ENCODE measurements around the gene C6orf132. TPM values are rescaled to one million over a fixed set of nuclear protein-coding genes. Genes with fewer than 3 reads are reported as not detected.

The C6orf132 gene
- total and polyA plus RNA-seq, 9 of the 15 experiments (the other 6 are each of a cell fraction or from before 2014, with no cell fraction given), result 0.06 to 0.35 (median 0.14) TPM

GRCh38 chr6:42095776-42096541 lies 46.5 kb downstream of the C6orf132 start (continued):
- TF ChIP-seq RAD21 (CRISPR knock-in tag; conservative IDR thresholded peaks at IDR 0.05 in 1 of 2, IDR thresholded peaks at IDR 0.05 in 1 of 2) (peak in 1 of 2 experiments; percentile 35; a peak in 2 of 4 replicates), HBP1 (CRISPR knock-in tag; IDR thresholded peaks at IDR 0.05) (no peak), ZNF764 (CRISPR knock-in tag; IDR thresholded peaks at IDR 0.05; ENCODE audit: low read depth) (no peak), SMC3 (conservative IDR thresholded peaks at IDR 0.05; ENCODE audit: insufficient read depth, low read depth, low read length) (peak; percentile 16; the same call in 1 of the 2 replicates), GABPA (tag; conservative IDR thresholded peaks at IDR 0.05; ENCODE audit: low read depth) (no peak), NCOA2 (IDR thresholded peaks at IDR 0.05; ENCODE audit: partially characterized antibody in 2 of 2) (no peak), FOXP1 (CRISPR knock-in tag; IDR thresholded peaks at IDR 0.05) (no peak), ATF4 (CRISPR knock-in tag; IDR thresholded peaks at IDR 0.05) (no peak), PHTF2 (CRISPR knock-in tag; IDR thresholded peaks at IDR 0.05) (no peak), FUS (optimal IDR thresholded peaks at IDR 0.05; ENCODE audit: low read depth, low read length) (no peak), PTBP1 (IDR thresholded peaks at IDR 0.05; ENCODE audit: low read depth, low read length) (no peak), GATA2 (CRISPR knock-in tag; IDR thresholded peaks at IDR 0.05) (no peak), HOXB6 (CRISPR knock-in tag; IDR thresholded peaks at IDR 0.05; ENCODE audit: borderline replicate concordance) (no peak), EP300 (IDR thresholded peaks at IDR 0.05; ENCODE audit: low read length) (no peak), CTBP1 (IDR thresholded peaks at IDR 0.05; ENCODE audit: borderline replicate concordance) (0 out of 2 replicates have a peak, but pooled peaks have one; percentile 30), ETS1 (conservative IDR thresholded peaks at IDR 0.05; ENCODE audit: control insufficient read depth, low read depth, low read length) (no peak), HDAC8 (tag; IDR thresholded peaks at IDR 0.05) (0 out of 2 replicates have a peak, but pooled peaks have one; percentile 38), ZNF780A (CRISPR knock-in tag; IDR thresholded peaks at IDR 0.05) (no peak), ETV1 (tag; conservative IDR thresholded peaks at IDR 0.05; ENCODE audit: low read depth) (no peak), NKRF (IDR thresholded peaks at IDR 0.05; ENCODE audit: borderline replicate concordance) (no peak; the same call in 1 of the 2 replicates), EZH2 (IDR thresholded peaks at IDR 0.05; ENCODE audit: borderline replicate concordance, low read depth, low read length) (no peak)

Data from K562 (cell line).